Inflammatory macrophage treated with lipopolysaccharide for 4 hours (primary cell): ENCODE results near the gene SLC4A11.

Experiments used
- DNase-seq: peaks from one replicate; pipeline ENCODE4 v3.0.0-alpha.2; 2020

SLC4A11 gene

DNA sequence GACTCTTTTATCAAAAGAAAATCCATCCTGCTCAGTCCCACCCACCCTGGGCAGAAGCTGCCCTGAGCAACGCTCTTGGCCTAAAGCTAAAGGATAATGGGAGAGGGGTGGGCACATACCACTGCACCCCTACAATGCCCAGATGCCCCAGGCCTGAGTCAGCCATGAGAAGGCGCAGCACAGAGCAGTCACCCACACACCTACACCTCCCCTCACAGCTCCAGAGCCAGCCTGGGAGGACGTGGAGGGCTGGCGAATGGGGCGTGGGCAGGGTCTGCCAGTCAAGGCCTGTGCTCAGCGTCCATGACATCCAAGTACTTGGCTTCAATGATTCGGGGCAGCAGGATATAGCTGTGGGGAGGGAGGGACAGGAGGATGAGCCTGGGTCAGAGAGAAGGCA lies 11.5 kb downstream of the SLC4A11 start:
- no peak for DNase-seq

DNA sequence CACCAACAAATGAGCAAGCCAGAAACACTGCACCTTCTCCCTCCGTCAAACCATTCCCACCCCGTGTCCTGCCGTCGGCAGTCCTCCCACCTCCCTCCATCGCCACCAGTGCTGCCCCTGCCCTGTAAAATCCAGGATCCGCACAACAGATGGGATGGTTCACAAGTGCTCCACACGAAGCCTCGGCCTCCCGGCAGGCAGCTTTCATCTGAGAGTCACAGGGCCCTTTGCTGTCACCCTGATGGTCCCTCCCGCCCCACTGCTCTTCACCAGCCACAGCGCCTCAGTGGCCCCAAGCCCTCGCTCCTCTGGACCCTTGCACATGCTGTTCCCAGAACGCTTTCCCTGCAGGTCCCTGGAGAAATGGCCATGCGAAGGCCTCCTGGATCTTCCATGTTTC lies 12.1 kb downstream of the SLC4A11 start:
- DNase-seq, result no peak

DNA sequence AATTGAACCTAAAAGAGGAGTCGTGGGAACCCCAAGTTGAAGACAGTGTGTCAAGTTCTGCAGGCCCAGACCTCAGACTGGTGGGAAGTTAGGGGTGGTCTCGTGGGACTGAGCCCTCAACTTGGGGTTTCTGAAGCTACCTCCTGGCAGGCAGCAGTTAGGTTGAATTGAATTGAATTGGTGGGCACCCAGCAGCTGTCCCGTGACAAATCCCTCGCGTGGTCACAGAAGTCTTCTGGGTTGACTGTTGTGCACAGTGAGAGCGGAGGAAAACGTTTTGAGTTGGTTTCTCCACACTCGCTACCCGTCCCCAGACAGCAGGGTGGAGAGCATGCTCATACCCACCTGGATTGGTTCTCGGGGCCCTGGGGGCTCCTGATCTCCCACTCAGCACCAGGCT lies 12.9 kb downstream of the SLC4A11 start:
- no peak for DNase-seq

DNA sequence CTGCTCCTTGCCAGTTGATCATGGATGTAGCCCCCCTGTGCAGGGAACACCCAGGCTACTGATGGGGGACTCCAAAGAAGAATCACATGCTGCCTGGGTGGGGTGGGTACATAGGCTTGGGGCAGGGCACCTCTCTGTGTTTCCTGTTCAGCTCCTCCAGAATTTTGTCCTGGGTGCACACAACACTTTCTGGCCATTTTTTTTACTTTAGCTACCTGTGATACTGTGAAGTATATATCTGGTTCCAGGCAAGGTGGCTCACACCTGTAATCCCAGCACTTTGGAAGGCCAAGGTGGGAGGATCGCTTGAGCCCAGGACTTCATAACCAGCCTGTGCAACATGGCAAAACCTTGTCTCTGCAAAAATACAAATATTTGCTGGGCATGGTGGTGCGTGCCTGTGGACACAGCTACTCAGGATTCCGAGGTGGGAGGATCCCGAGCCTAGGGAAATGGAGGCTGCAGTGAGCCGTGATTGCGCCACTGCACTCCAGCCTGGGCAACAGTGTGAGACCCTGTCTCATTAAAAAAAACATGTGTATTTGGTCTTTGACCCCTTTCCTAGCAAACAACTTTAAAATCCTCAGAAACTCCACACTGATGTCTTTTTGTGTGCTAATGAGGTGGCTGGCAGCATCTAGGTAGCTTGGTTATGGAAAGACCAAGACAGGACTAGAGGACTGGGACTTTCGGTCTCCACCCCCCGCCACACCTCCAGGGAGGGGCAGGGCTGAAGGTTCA lies 14.1 kb downstream of the SLC4A11 start:
- DNase-seq, result no peak

DNA sequence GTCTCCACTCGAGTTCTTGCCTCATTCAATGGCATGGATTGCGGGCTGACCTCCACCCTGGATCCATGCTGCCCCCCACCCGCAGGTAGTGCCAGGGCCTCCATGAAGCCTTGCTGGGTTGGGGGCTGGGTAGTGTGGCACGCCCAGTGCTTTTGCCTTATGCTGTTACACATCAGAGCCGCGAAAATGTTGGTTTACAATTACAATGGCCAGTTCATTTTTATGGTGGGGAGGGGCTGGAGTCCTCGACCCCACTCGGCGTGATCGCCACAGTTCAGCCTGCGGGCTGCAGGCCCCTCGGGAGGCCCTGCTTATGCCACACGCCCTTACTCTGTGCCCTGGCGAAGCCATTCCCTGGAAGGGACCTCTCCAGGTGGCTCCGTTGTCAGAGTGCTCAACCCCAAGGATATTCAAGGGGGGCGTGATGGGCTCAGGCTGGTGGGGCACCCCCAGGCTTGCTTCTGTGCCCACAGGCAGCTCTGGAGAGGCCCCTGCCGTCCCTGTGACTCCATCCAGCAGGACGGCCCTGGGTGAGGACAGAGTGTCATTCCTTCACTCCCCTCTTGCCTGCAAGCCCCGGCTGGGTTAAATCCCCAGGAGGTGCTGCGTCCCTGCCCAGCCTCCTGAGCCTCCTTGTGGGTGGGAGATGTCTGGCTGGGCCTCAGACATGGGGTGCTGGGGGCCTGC lies 14.9 kb downstream of the SLC4A11 start:
- DNase-seq, result no peak

DNA sequence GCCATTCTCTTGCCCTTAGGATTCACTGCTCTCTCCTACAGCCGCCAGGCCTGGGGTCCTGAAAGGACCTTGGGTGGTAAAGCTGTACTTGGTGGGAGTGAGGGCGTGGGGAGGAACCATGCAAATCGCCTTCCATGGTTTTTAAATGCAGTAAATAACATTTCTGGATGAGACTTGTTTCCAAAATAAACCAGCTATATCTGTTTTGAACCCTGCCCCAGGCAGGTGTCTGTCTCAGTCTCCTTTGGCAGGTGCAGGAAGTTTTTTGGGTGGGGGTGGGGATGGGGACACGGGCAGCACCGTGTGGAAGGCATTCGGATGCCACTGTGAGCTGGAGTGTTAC lies 15.4 kb downstream of the SLC4A11 start:
- no peak for DNase-seq

DNA sequence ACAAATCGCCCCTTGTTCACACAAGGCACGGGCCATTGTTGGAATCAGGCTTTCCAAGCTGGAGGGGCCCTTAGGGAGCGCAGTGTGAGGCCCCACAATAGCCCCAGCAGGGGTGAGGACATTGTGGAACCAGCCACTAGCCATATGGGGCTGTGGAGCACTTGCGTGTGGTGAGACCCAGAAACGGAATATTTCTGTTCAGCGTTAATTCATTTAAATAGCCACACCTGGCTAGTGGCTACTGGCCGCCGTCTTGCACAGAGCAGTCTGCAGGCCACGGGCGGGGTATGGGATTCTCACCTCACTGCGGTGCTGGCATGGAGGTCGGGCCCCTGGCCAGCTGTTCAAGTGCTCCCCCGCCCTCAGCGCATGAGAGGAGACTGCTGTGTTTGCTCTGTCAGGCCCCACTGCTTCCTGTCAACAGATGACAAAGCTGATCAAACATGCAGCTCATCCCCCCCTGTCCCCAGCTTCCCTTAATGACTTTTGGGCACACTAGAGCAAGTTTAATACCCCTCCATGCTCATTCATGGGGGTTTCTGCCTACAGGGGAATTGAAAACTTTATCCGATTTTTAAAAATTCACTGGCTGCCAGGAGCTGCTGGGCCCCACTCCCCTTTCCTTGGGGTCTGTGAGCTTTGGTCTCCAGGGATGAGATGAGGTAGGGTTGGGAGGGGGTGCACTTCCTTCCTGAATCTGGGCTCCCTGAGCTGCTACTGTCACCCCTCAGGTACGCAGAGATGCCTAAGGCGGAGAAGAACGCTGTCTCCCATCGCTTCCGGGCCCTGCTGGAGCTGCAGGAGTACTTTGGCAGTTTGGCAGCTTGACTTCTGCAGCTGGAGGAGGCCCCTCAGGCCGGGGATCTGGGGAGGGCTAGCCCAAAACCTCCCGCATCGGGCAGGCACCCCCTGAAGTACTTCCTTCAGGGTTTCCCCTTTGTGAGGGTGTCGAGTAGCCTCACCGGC lies 16.1 kb downstream of the SLC4A11 start:
- DNase-seq, result no peak

DNA sequence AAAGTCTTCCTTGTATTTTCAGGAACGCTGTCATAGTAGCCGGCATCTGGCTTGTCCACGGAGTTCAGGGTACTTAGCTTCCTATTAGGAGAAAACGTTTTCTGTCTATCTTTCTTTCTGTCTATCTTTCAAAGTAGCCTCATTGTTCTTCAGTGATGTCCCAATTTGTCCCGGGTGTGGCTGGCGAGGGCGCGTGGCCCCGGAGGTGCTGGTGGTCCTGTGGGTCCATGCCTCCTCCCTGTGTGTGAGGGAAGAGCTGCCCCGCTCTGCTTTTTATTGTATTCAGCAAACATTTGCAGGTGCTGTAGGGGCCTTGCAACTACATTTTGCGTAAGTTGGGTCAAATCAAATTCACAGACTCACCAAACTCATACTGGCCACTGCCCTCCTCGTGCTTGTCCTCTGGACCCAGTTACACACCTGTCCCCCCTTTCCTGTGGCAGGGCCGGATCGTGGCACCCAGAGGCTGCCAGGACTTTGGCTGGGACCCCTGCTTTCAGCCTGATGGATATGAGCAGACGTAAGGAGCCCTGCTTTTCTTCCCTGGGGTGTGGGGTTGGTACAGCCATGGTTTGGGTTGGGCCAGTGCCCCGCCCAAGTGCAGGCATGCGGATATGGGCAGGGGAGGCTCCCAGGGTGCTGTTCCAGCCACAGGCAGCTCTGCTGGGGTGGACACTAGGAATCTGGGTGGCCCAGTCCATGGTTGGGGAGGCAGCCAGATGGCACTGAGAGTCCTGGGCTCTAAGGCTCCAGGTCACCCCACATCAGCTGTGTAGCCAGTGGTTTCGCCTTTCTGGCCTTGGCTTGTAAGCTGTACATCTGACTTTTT lies 17.4 kb downstream of the SLC4A11 start:
- no peak for DNase-seq

DNA sequence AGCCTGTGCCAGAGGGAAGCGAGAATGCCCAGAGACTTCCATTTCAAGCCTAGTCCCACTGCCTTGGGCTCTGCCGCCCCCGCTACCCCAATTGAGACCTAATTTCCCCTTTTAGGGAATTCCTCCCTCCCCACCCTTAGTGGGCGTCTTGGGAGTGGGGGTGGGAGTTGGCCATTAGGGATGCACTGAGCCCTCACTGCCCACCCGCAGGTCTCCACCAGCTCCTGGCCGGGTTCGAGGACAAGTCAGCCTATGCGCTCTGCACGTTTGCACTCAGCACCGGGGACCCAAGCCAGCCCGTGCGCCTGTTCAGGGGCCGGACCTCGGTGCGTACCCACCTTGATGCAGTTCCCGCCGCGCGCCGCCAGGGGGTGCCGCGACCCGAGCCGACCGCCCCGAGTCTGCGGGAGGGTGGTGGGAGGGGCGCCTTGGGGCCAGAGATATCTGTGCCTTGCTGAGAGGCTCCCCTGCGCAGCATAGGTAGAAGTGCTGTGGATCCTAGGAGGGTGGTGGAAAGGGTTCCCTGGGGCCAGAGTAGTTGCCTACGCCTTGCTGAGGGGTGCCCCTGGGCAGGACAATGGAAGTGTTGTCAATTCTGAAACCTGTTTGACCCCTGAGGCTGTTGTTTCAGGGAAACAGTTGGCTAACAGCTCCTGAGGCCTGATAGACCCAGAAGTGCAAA lies 20.5 kb downstream of the SLC4A11 start:
- peak; percentile 37 for DNase-seq

DNA sequence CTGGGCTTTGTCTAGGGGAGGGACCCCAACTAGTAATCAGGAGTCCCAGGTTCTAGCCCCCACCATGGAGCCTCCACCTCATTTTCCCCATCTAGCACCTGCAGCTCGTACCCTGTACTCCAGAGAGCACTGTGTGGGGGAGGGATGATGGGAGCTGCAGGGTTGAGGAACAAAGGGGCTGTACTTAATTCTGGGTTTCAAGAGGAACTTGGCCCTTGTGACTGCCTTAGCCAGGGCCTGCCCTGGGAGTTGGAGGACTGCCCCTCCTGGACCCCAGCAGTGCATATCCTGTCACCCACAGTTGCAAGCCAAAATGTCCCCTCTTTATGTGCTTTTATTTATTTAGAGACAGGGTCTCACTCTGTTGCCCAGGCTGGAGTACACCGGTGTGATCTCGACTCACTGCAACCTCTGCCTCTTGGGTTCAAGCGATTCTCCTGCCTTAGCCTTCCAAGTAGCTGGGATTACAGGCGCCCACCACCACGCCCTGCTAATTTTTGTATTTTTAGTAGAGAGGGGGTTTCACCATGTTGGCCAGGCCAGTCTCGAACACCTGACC lies 23.6 kb downstream of the SLC4A11 start:
- DNase-seq, result peak; percentile 15

DNA sequence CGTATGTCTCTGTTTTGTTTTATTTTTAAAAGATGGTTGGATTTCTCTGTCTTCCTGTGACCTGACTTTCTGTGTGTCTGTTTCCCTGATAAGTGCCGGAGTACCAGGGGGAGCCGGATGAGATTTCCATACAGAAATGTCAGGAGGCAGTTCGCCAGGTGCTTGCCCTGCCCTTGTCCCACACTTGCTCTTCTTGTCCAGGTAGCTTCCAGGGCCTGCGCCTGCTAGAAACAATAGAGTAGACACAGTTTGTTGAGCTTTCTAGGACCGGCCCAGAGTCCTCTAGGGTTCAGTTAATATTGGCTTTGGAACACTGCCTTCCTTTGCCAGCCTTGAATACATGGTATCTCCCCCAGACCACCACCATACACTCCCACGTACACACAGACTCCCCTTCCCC lies 25.8 kb downstream of the SLC4A11 start:
- no peak for DNase-seq

DNA sequence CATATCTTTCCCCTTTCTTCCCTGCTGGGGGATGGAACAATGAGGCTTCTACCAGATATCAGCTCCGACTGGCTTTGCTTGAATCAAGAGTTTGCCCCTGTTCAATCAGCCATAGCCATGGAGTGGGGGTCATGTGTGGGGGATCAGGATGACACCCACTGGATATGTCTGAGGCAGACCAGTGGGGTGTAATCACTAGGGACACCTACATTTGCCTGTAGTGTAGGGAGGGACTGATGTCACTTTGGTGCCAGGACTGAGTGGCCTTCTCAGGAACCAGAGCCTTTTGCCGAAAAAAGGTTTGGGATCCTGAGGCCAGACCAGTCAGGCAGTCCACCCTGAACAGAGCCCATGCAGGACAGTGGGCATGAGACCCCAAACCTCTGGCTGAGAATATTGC lies 28.6 kb downstream of the SLC4A11 start:
- DNase-seq, result no peak

DNA sequence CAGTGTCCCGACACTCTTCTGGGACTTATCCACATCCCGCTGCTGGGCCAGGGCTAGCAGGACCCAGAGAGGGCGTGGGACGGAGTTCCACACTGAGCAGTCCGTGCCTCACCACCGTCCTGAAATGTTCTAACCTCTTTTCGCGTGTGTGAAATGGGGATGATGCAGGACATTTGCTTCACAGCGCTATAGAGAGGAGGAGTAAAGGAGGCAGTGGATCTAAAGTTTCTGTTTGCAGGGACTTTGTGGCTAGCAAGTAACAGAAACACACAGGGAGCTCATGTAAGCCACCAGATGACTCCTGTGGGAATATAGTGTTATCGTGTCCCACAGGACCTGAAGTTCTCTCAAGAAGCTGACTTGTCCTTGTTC lies 29.1 kb downstream of the SLC4A11 start:
- DNase-seq, result peak; percentile 54

DNA sequence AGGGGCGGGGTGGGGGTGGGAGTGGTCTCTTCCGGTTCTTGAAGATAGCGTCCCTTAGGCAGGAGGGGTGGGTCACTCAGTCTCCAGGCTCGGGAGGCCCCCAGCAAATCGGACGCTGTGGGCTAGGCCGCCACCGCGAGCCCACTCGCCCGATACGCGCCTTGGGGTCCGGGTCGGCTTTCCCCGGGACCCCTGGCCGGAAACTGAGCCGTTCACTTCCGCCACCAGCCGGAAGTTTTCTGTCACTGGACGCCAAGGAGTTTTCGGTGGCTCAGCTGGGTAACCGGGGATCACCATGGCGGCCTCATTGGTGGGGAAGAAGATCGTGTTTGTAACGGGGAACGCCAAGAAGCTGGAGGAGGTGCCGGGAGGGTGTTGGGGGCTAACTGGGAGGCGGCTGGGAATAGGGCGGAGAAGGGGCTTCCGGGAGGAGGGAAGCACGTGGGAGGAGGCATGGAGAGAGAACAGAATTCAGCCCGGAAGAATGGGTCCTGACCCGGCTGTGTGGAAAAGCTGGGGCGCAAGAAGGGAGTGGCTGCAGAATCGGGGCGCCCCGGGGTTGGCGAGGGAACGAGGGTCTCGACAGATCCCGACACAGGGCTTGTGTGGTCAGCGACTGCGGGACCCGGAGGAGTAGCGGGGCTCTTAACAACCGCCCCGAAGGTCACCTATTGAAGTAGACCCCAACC lies 29.6 kb downstream of the SLC4A11 start, which contains the start of gene ITPA:
ITPA (plus strand) TSS at position 242 of the 689 bp plus-strand sequence; CDS start at position 296, 54 bp downstream.
- peak; percentile 64 for DNase-seq

DNA sequence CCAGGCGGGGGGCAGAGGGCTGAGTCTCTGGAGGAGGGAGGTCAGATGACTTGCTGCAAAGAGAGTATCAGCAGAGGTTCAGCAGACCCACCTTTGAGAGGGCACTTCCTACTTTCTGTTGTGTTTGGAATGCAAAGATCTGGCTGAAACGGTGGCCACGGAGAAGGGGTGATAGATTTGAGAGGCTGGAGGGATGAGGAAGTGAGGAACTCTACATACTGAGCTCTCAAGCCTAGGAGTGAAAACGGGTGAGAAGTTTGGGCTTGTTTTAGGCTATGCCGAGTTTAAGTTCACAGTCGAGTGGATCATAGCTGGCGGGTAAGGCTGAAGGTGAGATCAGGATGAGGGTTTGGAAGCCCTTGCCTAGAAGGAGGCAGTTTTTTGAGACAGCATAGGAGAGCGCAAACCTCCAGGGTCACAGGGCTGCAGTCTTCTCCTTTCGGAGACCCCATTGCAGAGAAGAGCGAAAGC lies 30.2 kb downstream of the SLC4A11 start:
- peak; percentile 30 for DNase-seq

DNA sequence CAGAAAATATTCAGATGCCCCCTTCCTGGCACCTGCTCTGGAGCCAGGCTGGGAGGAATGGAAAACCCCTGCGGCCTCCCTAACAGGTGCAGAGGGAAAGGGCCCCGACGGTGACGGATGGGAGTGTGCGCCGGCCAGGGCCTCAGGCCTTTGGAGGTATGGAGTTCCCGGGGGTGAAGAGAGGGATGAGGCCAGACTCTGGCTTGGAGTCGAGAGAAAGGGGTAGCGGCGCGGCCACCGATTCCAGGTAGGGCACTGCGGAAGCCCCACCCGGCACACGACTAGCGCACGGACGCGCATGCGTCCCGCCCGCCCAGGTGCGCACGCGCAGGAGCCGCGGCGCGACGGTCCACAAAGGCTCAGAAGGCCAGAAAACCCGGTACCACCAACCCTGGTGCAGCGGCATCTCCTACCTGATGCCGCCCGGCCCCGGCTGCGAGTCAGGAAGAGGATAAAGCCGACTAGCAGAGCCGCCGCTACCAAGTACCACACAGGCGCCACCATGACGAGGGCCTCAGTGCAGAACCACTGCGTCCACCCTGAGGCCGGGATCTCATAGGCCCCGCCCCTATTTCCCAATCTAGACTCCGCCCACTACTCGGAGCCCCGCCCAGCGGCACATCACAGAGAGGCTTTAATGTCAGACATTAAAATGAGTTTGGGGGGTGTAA lies 34.7 kb downstream of the SLC4A11 start, which contains the start of gene DDRGK1:
DDRGK1 (minus strand) TSS at position 559 of the 671 bp plus-strand sequence; CDS start at position 504, 55 bp downstream.
- peak; percentile 87 for DNase-seq

DNA sequence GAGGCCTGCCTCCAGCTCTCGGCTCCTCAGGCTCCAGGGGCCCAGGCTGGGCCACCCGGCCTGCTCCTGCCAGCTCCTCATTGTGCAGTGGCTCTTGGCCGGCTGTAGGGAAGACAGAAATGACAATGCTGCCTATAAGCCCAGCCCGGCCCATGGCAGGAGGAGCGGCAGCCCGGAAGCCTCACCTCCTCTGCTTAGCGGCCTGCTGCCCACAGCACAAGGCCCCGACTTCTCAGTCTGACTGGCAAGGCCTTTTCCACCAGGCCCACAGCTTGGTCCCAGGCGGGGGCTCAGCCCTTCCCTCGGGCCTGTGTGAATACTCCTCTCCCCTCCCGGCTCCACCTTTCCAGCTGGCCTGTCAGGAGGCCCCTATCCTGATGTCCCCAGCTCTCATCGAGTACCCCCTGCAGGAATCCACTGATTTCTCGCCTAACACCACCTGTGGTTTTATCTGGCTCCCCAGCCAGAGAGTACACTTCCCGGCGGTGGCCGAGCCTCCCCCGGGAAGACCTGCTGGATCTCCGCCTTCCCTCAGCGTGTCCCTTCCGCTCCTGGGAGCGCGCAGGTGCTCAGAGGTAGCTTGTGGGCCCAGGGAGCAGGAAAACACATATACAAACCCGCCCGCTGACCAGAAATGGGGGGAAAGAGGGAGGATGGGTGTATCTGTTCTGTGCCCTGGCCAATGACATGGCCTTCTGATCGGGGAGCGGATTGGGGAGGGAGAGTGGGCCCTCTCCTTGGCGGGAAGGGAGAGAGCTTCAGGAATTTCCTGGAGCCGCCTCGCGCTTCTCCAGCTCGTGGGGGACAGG lies 35.5 kb downstream of the SLC4A11 start:
- peak; percentile 20 for DNase-seq

DNA sequence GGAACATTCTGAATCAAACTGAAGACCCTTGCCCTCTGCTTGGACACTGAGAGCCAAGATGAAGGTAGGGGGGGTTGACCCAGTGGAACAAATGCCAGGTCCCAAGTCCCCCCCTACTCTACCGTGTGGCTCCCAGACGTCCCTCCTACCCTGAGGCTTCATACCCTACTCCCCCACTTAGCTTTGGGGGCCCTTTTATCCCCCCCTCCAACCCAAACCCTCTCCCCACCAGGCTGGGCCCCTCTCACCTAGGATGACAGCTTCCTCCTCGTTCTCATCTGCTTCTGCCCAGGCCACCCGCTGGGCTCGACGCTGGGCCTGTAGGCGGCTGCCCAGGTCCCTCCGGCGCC lies 36.0 kb downstream of the SLC4A11 start:
- no peak for DNase-seq
